ENCODE results near the gene MAP4K1.
"Not testable (repeated sequence)": the region's sequence is repeated elsewhere in the genome, so short reads cannot be mapped to it uniquely, and the experiment has no call there.

The MAP4K1 gene

GRCh38 chr19:38565691-38566105 lies 52.1 kb downstream of the MAP4K1 start:
- no peak for DNase-seq

- DNase-seq = no peak
Measured at GRCh38 chr19:38564981-38565690, 52.6 kb downstream of the MAP4K1 start.

- no peak for DNase-seq
Measured at GRCh38 chr19:38563475-38563874, 54.3 kb downstream of the MAP4K1 start.

- DNase-seq = no peak
Measured at GRCh38 chr19:38562096-38562495, 55.7 kb downstream of the MAP4K1 start.

GRCh38 chr19:38561658-38562057 lies 56.1 kb downstream of the MAP4K1 start:
- DNase-seq = no peak

GRCh38 chr19:38561053-38561606 lies 56.6 kb downstream of the MAP4K1 start:
- DNase-seq = no peak

- DNase-seq = no peak
Measured at GRCh38 chr19:38559428-38560401, 58.0 kb downstream of the MAP4K1 start.

- DNase-seq = not testable (repeated sequence)
Measured at GRCh38 chr19:38558933-38559332, 58.8 kb downstream of the MAP4K1 start.

GRCh38 chr19:38557205-38557799 lies 60.5 kb downstream of the MAP4K1 start:
- no peak for DNase-seq

- no peak for DNase-seq
Measured at GRCh38 chr19:38556521-38557174, 61.1 kb downstream of the MAP4K1 start.

- DNase-seq = no peak
Measured at GRCh38 chr19:38555200-38555599, 62.6 kb downstream of the MAP4K1 start.

GRCh38 chr19:38554676-38555141 lies 63.0 kb downstream of the MAP4K1 start:
- no peak for DNase-seq

- not testable (repeated sequence) for DNase-seq
Measured at GRCh38 chr19:38553239-38553638, 64.5 kb downstream of the MAP4K1 start.

- no peak for DNase-seq
Measured at GRCh38 chr19:38551450-38551813, 66.3 kb downstream of the MAP4K1 start.

- no peak for DNase-seq
Measured at GRCh38 chr19:38550376-38550775, 67.4 kb downstream of the MAP4K1 start.

- DNase-seq = no peak
Measured at GRCh38 chr19:38549942-38550341, 67.8 kb downstream of the MAP4K1 start.

GRCh38 chr19:38549061-38549460 lies 68.7 kb downstream of the MAP4K1 start:
- no peak for DNase-seq

GRCh38 chr19:38547421-38547820 lies 70.3 kb downstream of the MAP4K1 start:
- no peak for DNase-seq

- no peak for DNase-seq
Measured at GRCh38 chr19:38545596-38545995, 72.2 kb downstream of the MAP4K1 start.

GRCh38 chr19:38544569-38545315 lies 73.0 kb downstream of the MAP4K1 start:
- no peak for DNase-seq

GRCh38 chr19:38543807-38544568 lies 73.8 kb downstream of the MAP4K1 start:
- DNase-seq = no peak
